ENCODE data around the gene NCF2.

NCF2 gene

GRCh38 chr1:183506561-183506960, 83.7 kb downstream of the NCF2 start:
- in situ Hi-C loops (cut with MboI; ENCODE audit: low sequenced_read_pairs): no loop called here

Data from HL-60/S4 (cell line).